Transverse colon (tissue), 4 donors: Measurements from ENCODE around the gene NFE2.
A peak's percentile ranks its signal among the peaks of the same experiment; 100 is the strongest.

Experiments used
- CTCF ChIP-seq, 5 experiments: fragments of 200-600 bp in 3 of 5; fragments of 450-650 bp in 2 of 5; sonication (generic) in 3 of 5; IDR thresholded peaks; 1 replicate in 2 of 5; 2 replicates in 3 of 5; pipeline ENCODE4 v1.5.1; 2016 to 2017; ENCODE audit warnings: antibody characterized with exemption in 5 of 5, inconsistent platforms in 3 of 5, mild to moderate bottlenecking in 2 of 5, moderate library complexity in 1 of 5
- EP300 ChIP-seq: sonication (generic); formaldehyde crosslinking; IDR thresholded peaks from one replicate; pipeline ENCODE4 v1.6.1; 2017; ENCODE audit warnings: antibody characterized with exemption, low read depth
- POLR2AphosphoS5 ChIP-seq, 3 donors: sonication (generic); formaldehyde crosslinking; IDR thresholded peaks; one replicate each; pipeline ENCODE4 v1.6.1; 2016; ENCODE audit warnings: antibody characterized with exemption in 3 of 3

- no peak for TF ChIP-seq CTCF (IDR thresholded peaks at IDR 0.05)
- peak in 2 of 3 donors; percentile 7 to 19 for TF ChIP-seq POLR2AphosphoS5 (IDR thresholded peaks at IDR 0.05)
- no peak for TF ChIP-seq EP300
Measured at GRCh38 chr12:54286042-54287030, 14.5 kb downstream of the NFE2 start.
